ENCODE results near the gene NSUN4.
A peak's percentile ranks its signal among the peaks of the same experiment; 100 is the strongest.
"Not testable (repeated sequence)": the region's sequence is repeated elsewhere in the genome, so short reads cannot be mapped to it uniquely, and the experiment has no call there.

Gene NSUN4

GRCh38 chr1:46340404-46341221 is at the start of gene NSUN4:
NSUN4 (plus strand) TSS chr1:46340807; CDS start chr1:46340827, 20 bp downstream.
- DNase-seq (ENCODE audit: low read depth in 2 of 2), result peak; percentile 50 to 60

DNA sequence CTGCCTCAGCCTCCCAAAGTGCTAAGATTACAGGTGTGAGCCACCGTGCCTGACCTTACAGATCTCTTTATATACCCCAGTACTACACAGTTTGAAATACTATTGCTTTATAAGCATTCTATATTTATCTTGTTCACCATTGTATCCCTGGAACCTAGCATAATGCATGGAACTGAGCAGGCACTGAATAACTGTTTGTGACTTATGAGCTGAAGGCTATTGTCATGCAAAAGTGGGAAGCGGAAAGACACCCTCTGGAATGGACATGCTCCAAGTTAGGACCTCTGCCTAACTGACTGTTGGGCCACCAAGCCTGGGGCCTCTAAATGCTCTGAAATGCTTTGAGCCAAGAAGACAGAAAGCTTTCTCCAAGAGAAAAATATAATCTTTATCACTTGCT is 45.3 kb upstream of the NSUN4 start:
- no peak for DNase-seq (ENCODE audit: low read depth in 2 of 2)

DNA sequence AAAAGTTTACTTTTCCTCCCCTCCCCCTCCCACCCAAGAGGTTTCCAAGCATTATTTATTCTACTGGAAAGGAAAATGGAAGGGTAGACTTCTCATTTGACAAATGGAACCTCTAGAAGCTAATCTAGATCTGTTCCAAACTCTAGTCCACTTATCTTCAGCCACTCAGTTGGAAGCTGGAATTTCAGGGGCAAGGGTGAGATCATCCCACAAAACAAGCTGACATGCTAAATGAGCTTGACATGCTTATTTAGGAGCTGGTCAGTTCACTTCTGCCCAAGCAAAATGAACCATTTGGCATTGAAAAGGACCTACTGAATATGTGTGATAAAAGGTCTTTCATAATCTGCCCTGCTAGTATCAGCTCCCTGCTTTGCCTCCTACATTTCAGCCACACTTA is 42.2 kb upstream of the NSUN4 start:
- DNase-seq (ENCODE audit: low read depth in 2 of 2), result no peak

GRCh38 chr1:46300673-46301405 is 39.8 kb upstream of the NSUN4 start:
- DNase-seq (ENCODE audit: low read depth in 2 of 2), result no peak

DNA sequence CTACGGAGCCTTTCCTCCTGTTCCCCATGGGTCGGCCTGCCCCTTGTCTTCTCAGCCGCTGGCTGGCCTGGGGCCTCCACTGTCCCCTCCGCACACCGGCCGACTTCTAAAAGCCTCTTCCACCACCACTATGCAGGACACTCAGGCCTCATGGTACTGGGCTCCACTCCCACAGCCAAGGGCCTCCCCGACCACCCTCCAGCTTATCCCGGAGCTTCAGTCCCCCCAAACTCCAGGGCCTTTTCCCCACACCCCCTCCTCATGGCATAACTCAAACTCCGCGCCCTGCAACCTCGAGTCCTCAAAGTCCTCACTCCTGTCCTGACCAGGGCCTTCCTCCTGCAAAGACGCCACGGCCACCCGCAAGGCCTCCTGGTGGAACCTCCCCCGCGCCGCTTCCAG is 39.2 kb upstream of the NSUN4 start:
- DNase-seq (ENCODE audit: low read depth in 2 of 2), result no peak

DNA sequence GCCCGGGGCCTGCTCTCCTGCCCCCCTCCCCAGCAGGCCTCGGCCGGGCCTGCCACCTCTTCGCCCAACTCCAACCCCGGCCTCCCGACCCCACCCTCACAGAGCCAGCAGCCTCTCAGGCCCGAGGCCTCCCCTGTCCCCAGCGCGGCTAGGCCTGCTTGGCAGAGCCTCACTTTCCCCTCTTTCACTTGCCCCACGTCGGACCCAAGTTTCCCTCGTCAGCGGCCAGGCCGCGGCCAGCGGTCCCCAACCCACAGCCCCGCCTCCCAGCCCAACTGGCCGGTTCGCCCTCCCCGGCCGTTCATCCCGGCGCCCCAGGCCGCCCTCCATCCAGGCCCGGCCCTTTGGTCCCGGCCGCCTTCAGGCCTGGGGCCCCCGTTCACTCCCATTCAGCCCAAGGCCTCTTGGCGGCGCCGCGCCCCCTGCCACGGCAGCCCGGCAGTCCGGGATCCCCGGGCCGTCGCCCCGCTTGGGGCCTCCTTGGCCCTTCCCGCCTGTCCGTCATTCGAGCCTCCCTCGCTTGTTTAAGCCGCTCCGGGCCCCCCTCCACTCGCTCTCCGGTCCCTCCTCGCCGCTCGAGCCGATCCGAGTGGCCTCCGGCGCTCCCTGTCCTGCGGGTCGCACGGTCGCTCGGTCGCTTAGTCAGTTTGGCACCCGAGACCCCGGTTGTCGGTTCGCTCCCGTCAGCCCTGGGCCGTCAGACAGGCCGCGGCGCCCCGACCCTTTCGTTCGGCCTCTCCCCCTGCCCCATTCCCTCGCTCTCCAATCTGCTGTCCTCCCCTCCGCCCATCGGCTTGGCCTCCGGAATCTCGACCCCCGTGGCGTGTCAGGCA is 38.6 kb upstream of the NSUN4 start:
- DNase-seq (ENCODE audit: low read depth in 2 of 2), result peak in 1 of 2 donors; percentile 21

DNA sequence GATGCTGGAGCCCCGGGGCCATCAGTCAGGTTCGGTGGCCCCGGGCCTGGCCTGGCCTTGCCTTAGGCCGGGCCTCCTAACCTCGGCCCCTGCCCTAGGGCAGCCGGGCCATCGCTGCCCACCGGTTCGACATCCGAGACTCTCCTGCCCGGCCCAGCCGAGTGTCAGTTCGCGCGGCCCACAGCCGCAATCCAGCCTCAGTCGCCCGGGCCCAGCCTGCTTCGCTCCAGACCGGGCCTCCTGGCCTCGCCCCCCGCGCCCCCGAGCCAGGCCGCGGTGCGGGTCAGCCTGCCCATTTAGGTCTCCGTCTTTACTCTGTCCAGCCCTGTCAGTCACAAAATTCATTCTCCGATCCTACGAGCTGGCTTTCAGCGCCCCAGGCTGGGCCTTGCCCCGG is 38.0 kb upstream of the NSUN4 start:
- peak in 1 of 2 donors; percentile 3 for DNase-seq (ENCODE audit: low read depth in 2 of 2)

DNA sequence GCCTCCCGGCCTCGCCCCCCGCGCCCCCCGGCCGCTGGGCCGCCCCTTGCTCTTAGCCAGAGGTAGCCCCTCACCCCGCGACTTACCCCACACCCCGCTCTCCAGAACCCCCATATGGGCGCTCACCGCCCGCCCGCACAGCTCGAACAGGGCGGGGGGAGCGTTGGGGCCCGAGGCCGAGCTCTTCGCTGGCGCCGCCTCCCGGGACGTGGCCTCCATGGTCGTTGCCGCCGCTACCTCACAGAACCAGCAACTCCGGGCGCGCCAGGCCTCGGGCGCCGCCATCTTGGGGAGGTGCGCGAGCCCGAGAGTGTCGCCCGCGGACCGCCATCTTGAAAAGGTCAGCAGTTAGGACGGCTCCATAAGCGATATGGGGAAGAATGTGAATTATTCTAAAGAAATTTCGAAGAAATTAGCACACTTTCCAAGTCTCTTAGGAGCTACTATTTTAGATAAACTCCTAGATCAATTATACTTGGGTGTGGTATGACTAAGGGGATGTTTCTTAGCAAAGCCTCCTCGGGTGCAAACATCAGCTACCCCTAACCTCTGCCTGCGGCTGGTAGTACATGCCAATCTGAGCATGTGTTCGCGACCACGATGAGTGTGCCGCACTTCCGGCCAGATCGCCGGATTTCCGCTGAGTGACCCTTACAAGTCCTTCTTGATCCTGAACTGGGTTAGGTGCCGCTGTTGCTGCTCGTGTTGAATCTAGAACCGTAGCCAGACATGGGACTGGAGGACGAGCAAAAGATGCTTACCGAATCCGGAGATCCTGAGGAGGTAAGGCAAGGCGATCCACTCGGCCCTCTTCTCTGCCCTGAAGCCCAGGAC is 37.4 kb upstream of the NSUN4 start, which contains the start of the genes LRRC41 and UQCRH:
TSS of gene LRRC41 (minus strand) at position 579 of the 834 bp plus-strand sequence. CDS start at position 285, 294 bp downstream.
TSS of gene UQCRH (plus strand) at position 661 of the 834 bp plus-strand sequence. CDS start at position 730, 69 bp downstream.
- DNase-seq (ENCODE audit: low read depth in 2 of 2), result peak; percentile 84 to 89

- no peak for DNase-seq (ENCODE audit: low read depth in 2 of 2)
Measured at GRCh38 chr1:46303872-46304326, 36.7 kb upstream of the NSUN4 start.

DNA sequence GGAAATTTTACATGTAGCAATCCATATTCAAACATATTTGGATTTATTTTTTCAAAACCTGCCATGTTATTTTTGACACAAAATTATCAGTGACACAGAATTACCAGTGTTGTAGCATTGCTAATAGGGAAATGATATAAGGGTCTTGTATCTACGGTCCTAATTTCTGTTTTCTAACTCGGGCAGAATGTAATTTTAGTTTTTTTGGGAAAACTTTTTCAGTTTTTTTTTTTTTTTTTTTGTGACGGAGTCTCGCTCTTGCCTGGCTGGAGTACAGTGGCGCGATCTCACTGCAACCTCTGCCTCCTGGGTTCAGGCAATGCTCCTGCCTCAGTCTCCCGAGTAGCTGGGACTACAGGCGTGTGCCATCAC is 34.5 kb upstream of the NSUN4 start:
- DNase-seq (ENCODE audit: low read depth in 2 of 2), result no peak

GRCh38 chr1:46309401-46310159 is 31.0 kb upstream of the NSUN4 start:
- no peak for DNase-seq (ENCODE audit: low read depth in 2 of 2)

- DNase-seq (ENCODE audit: low read depth in 2 of 2), result no peak
Measured at GRCh38 chr1:46310321-46310720, 30.3 kb upstream of the NSUN4 start.

DNA sequence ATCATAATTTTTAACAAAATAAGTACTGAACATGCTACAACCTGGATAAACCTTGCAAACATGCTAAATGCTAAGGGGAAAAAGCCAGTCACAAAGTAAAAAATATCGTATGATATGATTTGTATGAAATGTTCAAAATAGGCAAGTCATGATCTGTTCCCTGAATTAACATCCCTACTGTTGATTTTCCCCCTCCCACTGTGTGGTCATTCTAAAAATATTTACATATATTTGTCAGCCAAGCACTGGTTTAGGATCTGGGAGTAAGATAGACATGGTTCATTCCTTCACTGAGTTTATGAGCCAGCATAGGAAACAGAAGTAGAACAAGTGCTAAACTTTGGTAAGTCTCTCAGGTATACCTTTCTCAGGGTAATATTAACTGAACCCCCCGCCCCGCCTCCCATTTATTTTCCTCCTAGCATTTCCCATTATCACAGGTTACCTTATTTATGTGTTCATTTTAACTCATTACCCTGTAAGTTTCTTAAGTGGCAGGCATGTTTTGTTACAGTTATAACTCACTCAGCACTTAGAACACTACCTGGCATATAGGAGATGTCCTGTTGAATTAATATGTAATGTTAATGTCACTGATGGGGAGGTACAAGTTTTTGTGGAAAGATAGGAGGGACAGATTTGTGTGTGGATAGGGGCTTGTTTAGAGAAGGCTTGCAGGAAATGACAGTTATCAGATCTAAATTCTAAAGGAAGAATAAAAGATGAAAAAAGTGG is 24.8 kb upstream of the NSUN4 start:
- no peak for DNase-seq (ENCODE audit: low read depth in 2 of 2)

DNA sequence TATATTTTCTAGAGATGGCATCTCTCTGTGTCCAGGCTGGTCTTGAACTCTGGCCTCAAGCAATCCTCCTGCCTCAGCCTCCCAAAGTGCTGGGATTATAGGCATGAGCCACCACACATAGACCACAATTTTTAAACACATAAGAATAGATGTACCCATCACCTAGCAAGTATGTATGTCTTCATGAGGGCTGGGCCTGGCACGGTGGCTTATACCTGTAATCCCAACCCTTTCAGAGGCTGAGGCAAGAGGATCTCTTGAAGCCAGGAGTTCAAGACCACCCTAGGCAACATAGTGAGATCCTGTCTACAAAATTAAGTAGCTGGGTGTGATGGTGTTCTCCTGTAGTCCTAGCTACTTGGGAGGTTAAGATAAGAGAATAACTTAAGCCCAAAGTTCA is 23.3 kb upstream of the NSUN4 start:
- no peak for DNase-seq (ENCODE audit: low read depth in 2 of 2)

GRCh38 chr1:46319301-46319700 is 21.3 kb upstream of the NSUN4 start:
- not testable (repeated sequence) for DNase-seq (ENCODE audit: low read depth in 2 of 2)

DNA sequence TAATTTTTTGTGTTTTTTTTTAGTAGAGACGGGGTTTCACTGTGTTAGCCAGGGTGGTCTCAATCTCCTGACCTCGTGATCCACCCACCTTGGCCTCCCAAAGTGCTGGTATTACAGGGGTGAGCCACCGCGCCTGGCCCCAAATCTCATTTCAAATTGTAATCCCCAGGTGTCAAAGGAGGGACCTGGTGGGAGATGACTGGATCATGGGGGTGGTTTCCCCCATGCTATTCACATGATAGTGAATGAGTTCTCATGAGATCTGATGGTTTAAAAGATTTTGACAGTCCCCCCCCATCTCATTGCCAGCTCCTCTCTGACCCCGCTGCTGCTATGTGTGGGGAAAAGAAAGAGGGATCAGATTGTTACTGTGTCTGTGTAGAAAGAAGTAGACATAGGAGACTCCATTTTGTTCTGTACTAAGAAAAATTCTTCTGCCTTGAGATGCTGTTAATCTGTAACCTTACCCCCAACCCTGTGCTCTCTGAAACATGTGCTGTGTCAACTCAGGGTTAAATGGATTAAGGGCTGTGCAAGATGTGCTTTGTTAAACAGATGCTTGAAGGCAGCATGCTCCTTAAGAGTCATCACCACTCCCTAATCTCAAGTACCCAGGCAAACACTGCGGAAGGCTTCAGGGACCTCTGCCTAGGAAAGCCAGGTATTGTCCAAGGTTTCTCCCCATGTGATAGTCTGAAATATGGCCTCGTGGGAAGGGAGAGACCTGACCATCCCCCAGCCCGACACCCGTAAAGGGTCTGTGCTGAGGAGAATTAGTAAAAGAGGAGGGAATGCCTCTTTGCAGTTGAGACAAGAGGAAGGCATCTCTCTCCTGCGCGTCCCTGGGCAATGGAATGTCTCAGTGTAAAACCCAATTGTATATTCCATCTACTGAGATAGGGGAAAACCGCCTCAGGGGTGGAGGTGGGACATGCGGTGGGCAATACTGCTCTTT is 20.4 kb upstream of the NSUN4 start:
- DNase-seq (ENCODE audit: low read depth in 2 of 2), result not testable (repeated sequence)

- not testable (repeated sequence) for DNase-seq (ENCODE audit: low read depth in 2 of 2)
Measured at GRCh38 chr1:46322191-46322590, 18.4 kb upstream of the NSUN4 start.
